Activated T-helper 1 cell treated with anti-CD3 and anti-CD28 coated beads, Interleukin-12 subunit alpha, Interleukin-12 subunit beta, Interleukin-2, Interleukin-4 antibody, amounts not matched to agents 30 ng/mL and 10 ng/mL and 1 ng/mL, durations not matched to agents 14 hours and 24 hours and 36 hours (primary cell): ENCODE results near the gene JAM2. TPM values are rescaled to one million over a fixed set of nuclear protein-coding genes. Genes with fewer than 3 reads are reported as not detected.
"Not testable (repeated sequence)": the region's sequence is repeated elsewhere in the genome, so short reads cannot be mapped to it uniquely, and the experiment has no call there.

Experiments
- DNase-seq: peaks from one replicate; pipeline ENCODE4 v3.0.0; 2021; ENCODE audit warnings: low spot score
- H3K27ac Mint-ChIP-seq: one replicate; pipeline ENCODE4 v1.8.0; 2021; ENCODE audit warnings: mild to moderate bottlenecking, mixed read lengths
- H3K27me3 Mint-ChIP-seq: one replicate; pipeline ENCODE4 v1.8.0; 2022; ENCODE audit warnings: mild to moderate bottlenecking, moderate library complexity, mixed read lengths; ENCODE audit not compliant: insufficient read depth
- H3K36me3 Mint-ChIP-seq: one replicate; pipeline ENCODE4 v1.8.0; 2021; ENCODE audit warnings: low read depth, mixed read lengths
- H3K4me1 Mint-ChIP-seq: one replicate; pipeline ENCODE4 v1.8.0; 2021; ENCODE audit warnings: low read depth, mixed read lengths
- H3K4me3 Mint-ChIP-seq: one replicate; pipeline ENCODE4 v1.8.0; 2021; ENCODE audit warnings: mild to moderate bottlenecking, moderate library complexity, mixed read lengths
- H3K9me3 Mint-ChIP-seq: one replicate; pipeline ENCODE4 v1.8.0; 2021; ENCODE audit warnings: mixed read lengths
- intact Hi-C: fragments of 100-400 bp; cut with micrococcal nuclease; formaldehyde crosslinking; loops from one replicate; pipeline ENCODE4 v1.15.1; 2024
- total RNA-seq: library from RNA; stranded (reverse); gene quantifications from 2 replicates; pipeline ENCODE4 v1.2.3, GENCODE V29; 2022

JAM2 gene, protein sequence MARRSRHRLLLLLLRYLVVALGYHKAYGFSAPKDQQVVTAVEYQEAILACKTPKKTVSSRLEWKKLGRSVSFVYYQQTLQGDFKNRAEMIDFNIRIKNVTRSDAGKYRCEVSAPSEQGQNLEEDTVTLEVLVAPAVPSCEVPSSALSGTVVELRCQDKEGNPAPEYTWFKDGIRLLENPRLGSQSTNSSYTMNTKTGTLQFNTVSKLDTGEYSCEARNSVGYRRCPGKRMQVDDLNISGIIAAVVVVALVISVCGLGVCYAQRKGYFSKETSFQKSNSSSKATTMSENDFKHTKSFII
- total RNA-seq = 0.29 TPM in 2 replicates

DNA sequence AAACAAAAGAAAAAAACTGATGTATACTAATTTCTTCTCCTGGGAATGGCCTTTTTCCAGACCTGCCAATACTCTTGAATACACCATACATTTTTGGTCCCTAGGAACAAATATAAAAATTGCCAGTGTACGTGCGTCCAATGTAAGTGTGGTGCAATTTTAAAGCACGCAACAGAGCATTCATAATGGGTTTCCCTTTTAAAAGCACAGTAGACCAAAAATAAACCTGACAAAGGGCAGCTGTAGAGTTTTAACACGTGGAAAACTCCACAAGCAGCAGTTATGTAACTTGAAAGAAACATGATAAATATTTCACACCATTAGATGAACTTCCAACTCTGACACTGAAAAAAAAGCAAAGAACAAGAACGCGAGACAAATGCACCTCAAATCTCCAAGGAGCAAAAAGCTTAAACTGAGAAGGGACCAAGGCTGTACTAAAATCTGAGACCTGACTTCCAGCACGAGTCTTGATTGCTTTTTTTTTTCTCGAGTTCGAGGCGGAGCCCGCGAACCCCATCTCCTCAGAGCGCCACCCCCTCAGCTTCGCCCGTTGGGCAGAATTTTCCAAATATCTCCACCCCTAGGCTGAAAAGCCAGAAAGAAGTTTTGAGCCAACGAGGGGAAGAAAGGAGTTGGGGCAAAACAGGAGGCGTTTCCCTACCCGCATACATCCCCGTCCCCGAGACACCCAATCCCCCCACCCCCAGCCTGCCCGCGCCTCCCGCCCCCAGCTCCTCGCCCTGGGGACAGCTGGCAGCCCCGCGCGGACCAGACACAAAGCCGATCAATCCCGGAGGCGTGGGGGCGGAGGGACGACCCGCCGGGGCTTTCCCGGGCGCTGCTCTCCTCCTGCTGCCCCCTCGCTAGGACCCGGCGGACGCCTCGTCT is at the start of gene JAM2:
JAM2 (plus strand) TSS at position 599 of the 891 bp plus-strand sequence. CDS start 564 bp downstream, outside the sequence.
- H3K4me3 Mint-ChIP-seq = peak within 1 kb of the TSS; percentile 77
- H3K27ac Mint-ChIP-seq = peak within 1 kb of the TSS; percentile 59
- DNase-seq = peak; percentile 19
- H3K9me3 Mint-ChIP-seq = peaks cover 4% of the 10 kb centered on the region
- intact Hi-C loops = loop anchor here (1.0 to 2.0 kb wide), 3 partner anchors 31 to 95 kb away; partner anchors contain the start of genes ATP5PF and GABPA
- H3K36me3 Mint-ChIP-seq = peaks cover 1% of the 10 kb centered on the region
- H3K4me1 Mint-ChIP-seq = peaks cover 32% of the 10 kb centered on the region
- peaks cover 27% of the 10 kb centered on the region for H3K27me3 Mint-ChIP-seq

DNA sequence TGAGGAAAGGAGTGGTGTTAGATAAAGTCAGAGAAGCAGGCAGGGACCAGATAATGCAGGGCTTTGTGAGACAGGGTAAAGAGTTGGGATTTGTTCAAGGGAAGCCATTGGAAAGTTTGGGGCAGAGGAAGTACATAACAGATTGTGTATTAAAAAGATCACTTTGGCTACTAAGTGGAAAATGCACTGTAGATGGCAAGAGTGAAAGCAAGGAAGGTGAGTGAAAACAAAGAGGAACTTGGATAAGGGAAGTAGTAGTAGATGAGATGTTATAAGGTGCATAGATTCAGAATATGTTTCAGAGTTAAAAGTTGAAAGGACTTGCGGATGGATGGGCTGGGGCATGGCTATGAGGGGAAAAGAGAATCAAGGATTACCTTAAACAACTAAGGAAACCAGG is 49.2 kb upstream of the JAM2 start:
- DNase-seq = no peak
- Mint-ChIP-seq H3K27me3 (no peaks in the 10 kb centered on the region), H3K36me3 (peaks cover 65% of the 10 kb centered on the region), H3K9me3 (no peaks in the 10 kb centered on the region), H3K4me1 (peaks cover 16% of the 10 kb centered on the region), H3K27ac (no peak overlapping the region), H3K4me3 (no peak overlapping the region)
- intact Hi-C loops = no loop called here

DNA sequence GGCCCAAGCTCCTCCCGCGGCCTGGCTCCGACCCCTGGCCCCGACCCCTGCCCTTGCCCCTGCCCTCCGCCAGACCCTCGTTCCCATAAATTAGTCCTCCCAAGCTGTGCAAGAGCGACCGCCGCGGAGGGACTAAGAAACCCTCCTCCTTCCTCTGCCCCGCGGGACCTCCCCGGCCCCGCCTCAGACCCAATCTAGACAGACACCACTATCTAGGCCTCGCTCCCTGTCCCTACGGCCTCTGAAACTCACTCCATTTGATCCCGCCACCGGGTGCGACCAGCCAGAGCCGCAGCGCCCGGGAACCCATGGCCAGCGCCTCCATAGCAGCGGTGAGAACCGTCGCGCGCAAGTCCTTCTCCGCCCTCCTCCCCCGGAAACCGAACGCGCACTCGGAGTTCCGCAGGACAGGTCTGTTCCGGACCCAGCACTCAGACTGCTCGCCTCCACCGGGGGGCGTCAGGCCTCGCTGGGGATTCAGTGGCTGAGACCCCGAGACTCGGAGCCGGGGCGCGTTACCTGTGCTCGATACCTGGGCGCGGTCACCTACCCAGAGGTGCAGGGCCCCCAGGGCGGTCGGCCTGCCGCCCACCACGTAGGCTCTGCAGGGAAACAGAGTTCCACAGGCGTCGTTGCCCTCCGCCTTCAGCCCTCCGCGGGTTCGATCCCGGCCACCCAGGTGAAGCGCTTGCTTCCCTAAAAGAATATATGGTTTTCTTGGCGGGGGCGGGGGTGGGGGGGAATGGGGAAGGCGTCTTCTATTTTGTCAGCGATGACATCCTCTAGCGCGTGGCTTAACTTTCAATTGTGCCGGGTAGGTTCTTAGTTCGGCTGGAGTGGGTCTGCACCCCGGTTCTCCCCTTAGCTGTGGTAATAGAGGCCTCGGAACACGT is 31.7 kb upstream of the JAM2 start, which contains the start of gene MRPL39:
MRPL39 (minus strand) TSS at position 331 of the 893 bp plus-strand sequence; CDS start at position 325, 6 bp downstream.
- Mint-ChIP-seq H3K9me3 (no peaks in the 10 kb centered on the region), H3K4me1 (peaks cover 36% of the 10 kb centered on the region), H3K27me3 (no peaks in the 10 kb centered on the region), H3K36me3 (peaks cover 16% of the 10 kb centered on the region), H3K4me3 (peak within 1 kb of the TSS; percentile 100), H3K27ac (peak within 1 kb of the TSS; percentile 100)
- DNase-seq = peak; percentile 83
- intact Hi-C loops = loop anchor here (1.0 to 5.0 kb wide), 12 partner anchors 32 to 1109 kb away; partner anchors contain the start of genes ATP5PF, GABPA and JAM2

GRCh38 chr21:25608044-25608737 is 30.9 kb upstream of the JAM2 start:
- H3K4me3 Mint-ChIP-seq = peak overlapping the region; percentile 100
- peak; percentile 67 for DNase-seq
- intact Hi-C loops = loop anchor here (1.0 to 5.0 kb wide), 8 partner anchors 31 to 1108 kb away; partner anchors contain the start of genes ATP5PF, GABPA and JAM2
- H3K9me3 Mint-ChIP-seq = no peaks in the 10 kb centered on the region
- peaks cover 12% of the 10 kb centered on the region for H3K36me3 Mint-ChIP-seq
- H3K27me3 Mint-ChIP-seq = peaks cover 3% of the 10 kb centered on the region
- peak overlapping the region; percentile 84 for H3K27ac Mint-ChIP-seq
- peaks cover 36% of the 10 kb centered on the region for H3K4me1 Mint-ChIP-seq

DNA sequence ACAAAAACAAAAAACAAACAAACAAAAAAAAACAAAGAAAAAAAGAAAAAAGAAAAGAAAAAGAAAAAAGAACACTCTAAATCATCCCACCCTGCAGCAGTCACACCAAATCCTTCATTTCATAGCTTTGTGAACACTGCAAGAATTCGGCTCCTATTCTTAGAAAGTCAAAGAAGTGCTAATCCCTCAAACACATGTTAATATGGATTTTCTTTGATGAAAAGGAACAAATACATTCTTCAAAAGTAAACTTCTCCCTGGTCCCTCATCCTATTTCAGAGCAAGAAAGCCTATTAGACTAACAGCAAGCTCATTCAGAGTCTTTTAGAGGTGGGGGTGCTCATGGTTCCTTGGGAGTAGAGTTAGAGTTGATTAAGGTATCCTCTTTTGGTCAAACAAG is 24.6 kb upstream of the JAM2 start:
- Mint-ChIP-seq H3K4me3 (no peak overlapping the region), H3K36me3 (no peaks in the 10 kb centered on the region), H3K27me3 (peaks cover 13% of the 10 kb centered on the region), H3K4me1 (no peaks in the 10 kb centered on the region), H3K27ac (no peak overlapping the region), H3K9me3 (no peaks in the 10 kb centered on the region)
- no peak for DNase-seq
- intact Hi-C loops = no loop called here

GRCh38 chr21:25615880-25616279 is 23.2 kb upstream of the JAM2 start:
- H3K4me3 Mint-ChIP-seq = no peak overlapping the region
- intact Hi-C loops = no loop called here
- H3K27me3 Mint-ChIP-seq = peaks cover 13% of the 10 kb centered on the region

GRCh38 chr21:25619198-25619597 is 19.9 kb upstream of the JAM2 start:
- intact Hi-C loops = no loop called here
- Mint-ChIP-seq H3K27ac (no peak overlapping the region), H3K36me3 (no peaks in the 10 kb centered on the region), H3K4me3 (no peak overlapping the region), H3K27me3 (peaks cover 10% of the 10 kb centered on the region), H3K4me1 (no peaks in the 10 kb centered on the region), H3K9me3 (no peaks in the 10 kb centered on the region)
- DNase-seq = no peak

More at GRCh38 chr21:25615880-25616279, 23.2 kb upstream of the JAM2 start:
- no peaks in the 10 kb centered on the region for H3K36me3 Mint-ChIP-seq
- no peaks in the 10 kb centered on the region for H3K4me1 Mint-ChIP-seq
- H3K27ac Mint-ChIP-seq = no peak overlapping the region
- DNase-seq = no peak
- no peaks in the 10 kb centered on the region for H3K9me3 Mint-ChIP-seq

DNA sequence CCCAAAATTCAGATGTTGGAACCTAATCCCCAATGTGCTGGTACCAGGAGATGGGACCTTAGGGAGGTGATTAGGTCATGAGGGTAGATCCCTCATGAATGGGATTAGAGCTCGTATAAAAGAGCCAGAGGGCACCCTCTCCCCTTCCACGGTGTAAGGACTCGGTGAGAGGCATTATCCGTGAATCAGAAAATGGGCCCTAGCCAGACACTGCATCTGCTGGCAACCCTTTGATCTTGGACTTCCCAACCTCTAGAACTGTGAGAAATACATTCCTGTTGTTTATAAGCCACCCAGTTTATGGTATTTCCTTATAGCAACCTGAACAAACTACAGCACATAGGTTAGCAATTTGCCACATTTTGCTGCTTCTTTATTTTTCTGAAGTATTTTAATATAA is 14.5 kb upstream of the JAM2 start:
- Mint-ChIP-seq H3K4me1 (no peaks in the 10 kb centered on the region), H3K27ac (no peak overlapping the region), H3K9me3 (no peaks in the 10 kb centered on the region), H3K36me3 (no peaks in the 10 kb centered on the region), H3K27me3 (no peaks in the 10 kb centered on the region), H3K4me3 (no peak overlapping the region)
- intact Hi-C loops = no loop called here
- no peak for DNase-seq

DNA sequence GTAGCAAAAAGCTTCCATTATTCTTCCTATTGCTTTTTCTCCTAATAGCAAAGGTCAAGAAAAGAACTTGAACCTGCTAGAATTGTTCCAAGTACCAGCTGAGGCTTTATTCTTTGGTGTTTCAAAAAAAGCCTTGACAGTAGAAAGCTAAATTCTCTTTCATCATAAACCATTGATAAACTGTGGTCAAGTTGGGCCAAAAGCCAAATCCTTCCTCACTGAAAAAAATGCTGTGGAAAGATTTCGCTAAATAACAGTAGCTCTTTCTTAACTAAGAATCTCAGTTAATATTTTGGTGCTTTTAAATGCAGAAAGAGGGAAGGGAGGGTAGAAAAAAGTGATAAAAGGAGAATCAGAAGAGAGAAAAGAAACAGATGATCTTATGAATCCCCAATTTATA is 14.0 kb upstream of the JAM2 start:
- DNase-seq = no peak
- intact Hi-C loops = no loop called here
- H3K27me3 Mint-ChIP-seq = no peaks in the 10 kb centered on the region

GRCh38 chr21:25625776-25626555 is 13.1 kb upstream of the JAM2 start:
- H3K4me1 Mint-ChIP-seq, H3K27me3 Mint-ChIP-seq, H3K36me3 Mint-ChIP-seq, H3K27ac Mint-ChIP-seq, H3K9me3 Mint-ChIP-seq, DNase-seq, intact Hi-C loops, H3K4me3 Mint-ChIP-seq: not testable (repeated sequence)

More for the DNA sequence above, 14.0 kb upstream of the JAM2 start:
- H3K36me3 Mint-ChIP-seq = no peaks in the 10 kb centered on the region
- H3K4me1 Mint-ChIP-seq = no peaks in the 10 kb centered on the region
- no peak overlapping the region for H3K4me3 Mint-ChIP-seq
- H3K9me3 Mint-ChIP-seq = no peaks in the 10 kb centered on the region
- H3K27ac Mint-ChIP-seq = no peak overlapping the region

GRCh38 chr21:25626757-25627156 is 12.3 kb upstream of the JAM2 start:
- H3K4me3 Mint-ChIP-seq = no peak overlapping the region
- intact Hi-C loops = no loop called here

More at GRCh38 chr21:25626757-25627156, 12.3 kb upstream of the JAM2 start:
- Mint-ChIP-seq H3K4me1 (no peaks in the 10 kb centered on the region), H3K36me3 (no peaks in the 10 kb centered on the region), H3K27me3 (no peaks in the 10 kb centered on the region), H3K27ac (no peak overlapping the region), H3K9me3 (no peaks in the 10 kb centered on the region)
- no peak for DNase-seq
